Liver (tissue), 10 donors: ENCODE measurements around the gene HOXA1. TPM values are rescaled to one million over a fixed set of nuclear protein-coding genes. Genes with fewer than 3 reads are reported as not detected.
"Not testable (repeated sequence)": the region's sequence is repeated elsewhere in the genome, so short reads cannot be mapped to it uniquely, and the experiment has no call there.

Experiments
- DNase-seq: peaks from one replicate; pipeline ENCODE4 v3.0.0-alpha.2; 2017; ENCODE audit warnings: low spot score
- H3K27ac ChIP-seq, 2 donors: one replicate each; pipeline ENCODE4 v1.7.0; 2013; ENCODE audit warnings: inconsistent platforms in 2 of 2, low read length in 2 of 2, control low read depth in 1 of 2, low read depth in 1 of 2, mild to moderate bottlenecking in 1 of 2
- H3K27me3 ChIP-seq, 4 donors: one replicate each; pipeline versions ENCODE4 v1.6.1 to v1.7.0; 2013; ENCODE audit warnings: low read length in 3 of 4, inconsistent platforms in 1 of 4, mild to moderate bottlenecking in 1 of 4, moderate library complexity in 1 of 4; ENCODE audit not compliant: control insufficient read depth in 4 of 4, insufficient read depth in 4 of 4
- H3K36me3 ChIP-seq, 4 donors: one replicate each; pipeline versions ENCODE4 v1.6.1 to v1.7.0; 2013; ENCODE audit warnings: low read length in 3 of 4, mild to moderate bottlenecking in 3 of 4, low read depth in 1 of 4, moderate library complexity in 1 of 4; ENCODE audit not compliant: control insufficient read depth in 4 of 4, insufficient read depth in 3 of 4
- H3K4me1 ChIP-seq, 4 donors: one replicate each; pipeline versions ENCODE4 v1.6.1 to v1.7.0; 2013; ENCODE audit warnings: low read length in 3 of 4, mild to moderate bottlenecking in 3 of 4, moderate library complexity in 1 of 4; ENCODE audit not compliant: control insufficient read depth in 4 of 4, insufficient read depth in 4 of 4
- H3K4me3 ChIP-seq, 3 donors: one replicate each; pipeline versions ENCODE4 v1.6.1 to v1.7.0; 2013; ENCODE audit warnings: low read length in 3 of 3, control low read depth in 1 of 3, low read depth in 1 of 3, mild to moderate bottlenecking in 1 of 3
- H3K9ac ChIP-seq, 2 donors: one replicate each; pipeline ENCODE4 v1.7.0; 2013; ENCODE audit warnings: low read length in 2 of 2, mild to moderate bottlenecking in 2 of 2, moderate library complexity in 2 of 2, control low read depth in 1 of 2, low read depth in 1 of 2
- H3K9me3 ChIP-seq, 4 donors: one replicate each; pipeline versions ENCODE4 v1.6.1 to v1.7.0; 2013; ENCODE audit warnings: low read length in 3 of 4; ENCODE audit not compliant: control insufficient read depth in 4 of 4
- ATF3 ChIP-seq: IDR thresholded peaks from 2 replicates; pipeline ENCODE4 v1.6.1; 2016; ENCODE audit warnings: antibody characterized with exemption
- CTCF ChIP-seq: fragments of 150-350 bp; IDR thresholded peaks from 2 replicates; pipeline ENCODE4 v1.5.1; 2017; ENCODE audit warnings: improper control_type of control experiment, low read depth, low read length; ENCODE audit not compliant: missing input control
- FOXA1 ChIP-seq: IDR thresholded peaks from 2 replicates; pipeline ENCODE4 v1.6.1; 2016; ENCODE audit warnings: antibody characterized with exemption
- GABPA ChIP-seq, 2 donors: IDR thresholded peaks in 1 of 2; conservative IDR thresholded peaks in 1 of 2; 2 replicates each; pipeline ENCODE4 v1.6.1; 2016; ENCODE audit warnings: antibody characterized with exemption in 2 of 2, mild to moderate bottlenecking in 1 of 2, moderate library complexity in 1 of 2
- JUND ChIP-seq, 2 donors: IDR thresholded peaks; 2 replicates each; pipeline ENCODE4 v1.6.1; 2016; ENCODE audit warnings: antibody characterized with exemption in 2 of 2
- NR2F2 ChIP-seq: IDR thresholded peaks from 2 replicates; pipeline ENCODE4 v1.6.1; 2016; ENCODE audit warnings: antibody characterized with exemption
- RAD21 ChIP-seq, 2 donors: IDR thresholded peaks; 2 replicates each; pipeline ENCODE4 v1.6.1; 2016; ENCODE audit warnings: antibody characterized with exemption in 2 of 2, mild to moderate bottlenecking in 2 of 2
- REST ChIP-seq: IDR thresholded peaks from 2 replicates; pipeline ENCODE4 v1.6.1; 2016; ENCODE audit warnings: antibody characterized with exemption, mild to moderate bottlenecking
- RXRA ChIP-seq, 2 donors: IDR thresholded peaks; 2 replicates each; pipeline ENCODE4 v1.6.1; 2017 to 2018; ENCODE audit warnings: antibody characterized with exemption in 2 of 2, mild to moderate bottlenecking in 1 of 2
- SP1 ChIP-seq: IDR thresholded peaks from 2 replicates; pipeline ENCODE4 v1.6.1; 2018; ENCODE audit warnings: antibody characterized with exemption, mild to moderate bottlenecking
- TAF1 ChIP-seq: conservative IDR thresholded peaks from 2 replicates; pipeline ENCODE4 v1.6.1; 2016; ENCODE audit warnings: antibody characterized with exemption, mild to moderate bottlenecking
- YY1 ChIP-seq: IDR thresholded peaks from 2 replicates; pipeline ENCODE4 v1.6.1; 2016; ENCODE audit warnings: antibody characterized with exemption, mild to moderate bottlenecking
- WGBS: extraction: QIAGEN DNeasy Blood & Tissue Kit; methylation state at CpG from one replicate; pipeline ENCODE4 v1.1.7; 2013; 5-methylcytosine and 5-hydroxymethylcytosine counted together
- polyA plus RNA-seq, 2 donors: library from polyadenylated mRNA; stranded (reverse) in 1 of 2; unstranded in 1 of 2; fragments of 200-250 nt in 1 of 2; fragments of >200 nt in 1 of 2; fragmentation: Nextera tagmentation in 1 of 2; extraction: Ambion mirVana in 1 of 2; gene quantifications; one replicate each; pipeline versions ENCODE4 v1.2.1 to v1.2.3, GENCODE V29; 2013 to 2015
- small RNA-seq: library from RNA; depleted of rRNA; stranded (forward); fragments of <200 nt; gene quantifications from one replicate; pipeline ENCODE3, GENCODE V24; 2014
- total RNA-seq, 2 donors: library from RNA; depleted of rRNA; stranded (reverse); fragments of >200 nt; gene quantifications; one replicate each; pipeline ENCODE4 v1.2.3, GENCODE V29; 2014
- donor health status: healthy.
- donor health status: healthy.
- donor health status: healthy.
- donor health status: healthy.
- donor health status: healthy.

Gene HOXA1
- total and polyA plus RNA-seq, 4 donors: 0.08 to 0.28 (median 0.21) TPM

GRCh38 chr7:27046854-27047549, 48.8 kb downstream of the HOXA1 start:
- no peak overlapping the region for H3K9ac ChIP-seq
- no peak for DNase-seq
- no peaks in the 10 kb centered on the region for H3K9me3 ChIP-seq
- H3K36me3 ChIP-seq: no peaks in the 10 kb centered on the region
- H3K27ac ChIP-seq: no peak overlapping the region
- H3K4me3 ChIP-seq: no peak overlapping the region
- peaks cover 0 to 3% (median 0%) of the 10 kb centered on the region in 4 donors for H3K27me3 ChIP-seq
- TF ChIP-seq RXRA (IDR thresholded peaks at IDR 0.05) (no peak), FOXA1 (no peak), CTCF (no peak), YY1 (no peak), ATF3 (no peak), RAD21 (IDR thresholded peaks at IDR 0.05) (no peak), JUND (IDR thresholded peaks at IDR 0.05) (no peak), GABPA (IDR thresholded peaks at IDR 0.05 in 1 of 2, conservative IDR thresholded peaks at IDR 0.05 in 1 of 2) (no peak), TAF1 (no peak), SP1 (no peak), NR2F2 (no peak), REST (no peak)
- no peaks in the 10 kb centered on the region for H3K4me1 ChIP-seq
- WGBS: 77% methylated on average over 7 of the region's 7 CpGs

GRCh38 chr7:27045972-27046371, 49.8 kb downstream of the HOXA1 start:
- H3K4me3 ChIP-seq, DNase-seq, H3K27ac ChIP-seq, H3K27me3 ChIP-seq, H3K36me3 ChIP-seq, H3K9me3 ChIP-seq, H3K9ac ChIP-seq, H3K4me1 ChIP-seq: not testable (repeated sequence)
- WGBS: 59% methylated on average over 1 of the region's 4 CpGs

- H3K36me3 ChIP-seq, DNase-seq, H3K9me3 ChIP-seq, H3K4me1 ChIP-seq, H3K27ac ChIP-seq, H3K27me3 ChIP-seq, H3K4me3 ChIP-seq, H3K9ac ChIP-seq: not testable (repeated sequence)
- WGBS: 93% methylated on average over 28 of the region's 28 CpGs
These were observed 50.7 kb downstream of the HOXA1 start for GRCh38 chr7:27045066-27045465.

Small RNAs within 50 kb of the gene (small RNA-seq; reads per million reads assigned to genes)
- not detected for gene RF01977

Other genes starting within 250 kb of the HOXA1 start
- gene SKAP2, start 231.4 kb downstream of the HOXA1 start, total RNA-seq: 1 to 10 TPM; 3.4 to 9.2 TPM
- gene SKAP2, start 231.4 kb downstream of the HOXA1 start, polyA plus RNA-seq: 1 to 10 TPM; 5.0 to 5.2 TPM
- gene HOXA2, start 6.7 kb upstream of the HOXA1 start, total RNA-seq: under 1 TPM; 0.05 to 0.08 TPM
- under 1 TPM; 0.08 to 0.13 TPM for gene HOXA2, start 6.7 kb upstream of the HOXA1 start, polyA plus RNA-seq
- under 1 TPM; 0.17 to 0.28 TPM for gene HOXA4, start 34.8 kb upstream of the HOXA1 start, total RNA-seq
- 1 to 10 TPM in 1 of 2 donors, under 1 TPM in 1; 0.32 to 1.1 TPM for gene HOXA4, start 34.8 kb upstream of the HOXA1 start, polyA plus RNA-seq
- gene HOXA5, start 47.7 kb upstream of the HOXA1 start, total RNA-seq: 1 to 10 TPM in 1 of 2 donors, under 1 TPM in 1; 0.42 to 2.1 TPM
- gene HOXA5, start 47.7 kb upstream of the HOXA1 start, polyA plus RNA-seq: under 1 TPM; 0.40 to 0.90 TPM
- under 1 TPM in 1 of 2 donors, not detected in 1; 0.23 TPM for gene HOXA6, start 51.8 kb upstream of the HOXA1 start, total RNA-seq
- not detected for gene HOXA6, start 51.8 kb upstream of the HOXA1 start, polyA plus RNA-seq
- gene HOXA3, start 56.6 kb upstream of the HOXA1 start, total RNA-seq: under 1 TPM; 0.17 to 0.28 TPM
- under 1 TPM; 0.11 to 0.23 TPM for gene HOXA3, start 56.6 kb upstream of the HOXA1 start, polyA plus RNA-seq
- gene HOXA7, start 60.7 kb upstream of the HOXA1 start, total RNA-seq: under 1 TPM; under 0.01 to 0.05 TPM
- not detected for gene HOXA7, start 60.7 kb upstream of the HOXA1 start, polyA plus RNA-seq
- gene HOXA9, start 69.5 kb upstream of the HOXA1 start, total RNA-seq: under 1 TPM in 1 of 2 donors, not detected in 1; 0.70 TPM
- gene HOXA9, start 69.5 kb upstream of the HOXA1 start, polyA plus RNA-seq: under 1 TPM in 1 of 2 donors, not detected in 1; 0.02 TPM
- under 1 TPM; 0.08 to 0.70 TPM for gene HOXA10, start 78.3 kb upstream of the HOXA1 start, total RNA-seq
- under 1 TPM; 0.03 to 0.17 TPM for gene HOXA10, start 78.3 kb upstream of the HOXA1 start, polyA plus RNA-seq
- gene HOXA11, start 89.2 kb upstream of the HOXA1 start, total RNA-seq: not detected
- not detected for gene HOXA11, start 89.2 kb upstream of the HOXA1 start, polyA plus RNA-seq
- not detected for gene HOXA13, start 104.1 kb upstream of the HOXA1 start, total RNA-seq
- gene HOXA13, start 104.1 kb upstream of the HOXA1 start, polyA plus RNA-seq: under 1 TPM in 1 of 2 donors, not detected in 1; 0.02 TPM
- not detected for gene EVX1, start 146.8 kb upstream of the HOXA1 start, total RNA-seq
- gene EVX1, start 146.8 kb upstream of the HOXA1 start, polyA plus RNA-seq: not detected